GM12864 (cell line): ENCODE measurements around the gene CAMKK2.
A peak's percentile ranks its signal among the peaks of the same experiment; 100 is the strongest.

ENCODE experiments used
- DNase-seq: peaks from one replicate; pipeline ENCODE4 v3.0.0-alpha.2; 2011; ENCODE audit warnings: low read depth
- H3K4me3 ChIP-seq: 2 replicates; pipeline ENCODE4 v1.5.1; 2011; ENCODE audit warnings: mild to moderate bottlenecking, low read depth, low read length, control low read depth
- CTCF ChIP-seq: IDR thresholded peaks from 2 replicates; pipeline ENCODE4 v1.5.1; 2011; ENCODE audit warnings: low read depth, mild to moderate bottlenecking, moderate library complexity, low read length, control low read depth, inconsistent platforms; ENCODE audit errors: missing control alignments

Gene CAMKK2

GRCh38 chr12:121297435-121297991, 1.0 kb upstream of the CAMKK2 start:
- H3K4me3 ChIP-seq = peak overlapping the region; percentile 92
- DNase-seq = no peak
- TF ChIP-seq CTCF = no peak

- DNase-seq = no peak
- peak overlapping the region; percentile 87 for H3K4me3 ChIP-seq
- TF ChIP-seq CTCF = no peak
Observed at GRCh38 chr12:121295746-121296617, 527 bp downstream of the CAMKK2 start.

GRCh38 chr12:121295116-121295745, 1.3 kb downstream of the CAMKK2 start:
- peak; percentile 3 for TF ChIP-seq CTCF
- peak overlapping the region; percentile 87 for H3K4me3 ChIP-seq
- no peak for DNase-seq

- no peak for DNase-seq
- no peak overlapping the region for H3K4me3 ChIP-seq
- no peak for TF ChIP-seq CTCF
Observed at GRCh38 chr12:121294151-121294889, 2.2 kb downstream of the CAMKK2 start.

GRCh38 chr12:121293603-121294002, 2.9 kb downstream of the CAMKK2 start:
- no peak for DNase-seq
- TF ChIP-seq CTCF = no peak
- no peak overlapping the region for H3K4me3 ChIP-seq

- TF ChIP-seq CTCF = no peak
- no peak for DNase-seq
- no peak overlapping the region for H3K4me3 ChIP-seq
Observed at GRCh38 chr12:121290410-121290809, 6.1 kb downstream of the CAMKK2 start.
